ENCODE results near the gene SBF2. TPM values are rescaled to one million over a fixed set of nuclear protein-coding genes. Genes with fewer than 3 reads are reported as not detected.
"Not testable (repeated sequence)": the region's sequence is repeated elsewhere in the genome, so short reads cannot be mapped to it uniquely, and the experiment has no call there.

SBF2 gene
- total RNA-seq, 1 donor from 2014 or later, result 6.1 TPM

DNA sequence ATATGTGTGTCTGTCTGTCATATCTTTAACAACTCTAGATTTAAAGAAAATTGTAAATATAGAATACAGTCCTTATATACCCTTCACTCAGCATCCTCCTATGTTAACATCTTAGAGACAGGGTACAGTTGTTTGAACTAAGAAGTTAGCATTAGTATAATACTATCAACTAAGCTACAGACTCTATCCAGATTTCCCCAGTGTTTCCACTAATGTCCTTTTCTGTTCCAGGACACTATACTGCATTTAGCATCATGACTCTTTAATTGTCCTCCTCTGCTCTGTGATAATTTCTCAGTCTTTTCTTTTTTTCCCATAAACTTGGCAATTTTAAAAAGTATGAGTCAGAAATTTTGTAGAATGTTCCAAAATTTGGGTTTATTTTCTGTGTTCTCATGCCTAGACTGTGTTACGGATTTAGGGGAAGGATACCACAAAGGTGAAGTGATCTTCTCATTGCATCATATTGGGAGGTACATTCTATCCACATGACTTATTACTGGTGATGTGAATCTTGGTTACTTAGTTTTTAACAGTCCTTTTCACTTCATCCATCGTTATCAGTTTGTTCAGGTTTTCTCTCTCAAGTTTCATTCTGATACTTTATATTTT, 168.4 kb downstream of the SBF2 start:
- intact Hi-C loops (cut with micrococcal nuclease), result no loop called here

- intact Hi-C loops (cut with micrococcal nuclease), result no loop called here
These were observed 171.5 kb downstream of the SBF2 start for GRCh38 chr11:10122326-10123197.

- intact Hi-C loops (cut with micrococcal nuclease), result no loop called here
These were observed 175.2 kb downstream of the SBF2 start for GRCh38 chr11:10118865-10119264.

DNA sequence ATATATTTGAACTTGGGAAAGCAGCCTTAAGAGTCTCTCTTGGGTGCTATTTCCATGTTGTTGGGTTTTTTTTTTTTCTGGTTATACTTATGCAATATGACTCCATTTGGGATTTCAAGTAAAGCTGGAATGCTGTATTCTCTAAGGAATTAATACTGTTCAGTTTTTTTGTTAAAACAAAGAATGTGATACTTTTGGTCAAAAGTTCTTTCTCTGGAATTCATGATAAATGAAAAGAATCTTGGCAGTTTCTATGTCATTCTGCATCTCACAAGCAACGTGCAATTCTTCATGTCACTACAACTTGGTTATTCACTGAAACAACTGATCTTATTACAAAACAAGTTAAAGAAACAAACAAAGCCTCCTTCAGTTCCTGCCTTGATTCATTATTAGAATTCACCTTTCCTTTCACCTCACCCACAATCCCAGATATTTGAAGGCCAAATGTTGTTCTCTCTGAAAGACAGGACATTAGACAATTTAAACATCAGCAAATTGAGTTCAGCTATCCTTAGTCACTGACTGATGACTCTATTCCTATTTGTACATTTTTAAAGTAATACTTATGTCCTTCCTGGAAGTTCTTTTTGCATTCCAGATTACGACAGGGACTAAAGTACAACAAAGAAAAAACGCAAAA, 176.2 kb downstream of the SBF2 start:
- intact Hi-C loops (cut with micrococcal nuclease), result no loop called here

- intact Hi-C loops (cut with micrococcal nuclease), result no loop called here
These were observed 177.4 kb downstream of the SBF2 start for GRCh38 chr11:10116588-10116987.

DNA sequence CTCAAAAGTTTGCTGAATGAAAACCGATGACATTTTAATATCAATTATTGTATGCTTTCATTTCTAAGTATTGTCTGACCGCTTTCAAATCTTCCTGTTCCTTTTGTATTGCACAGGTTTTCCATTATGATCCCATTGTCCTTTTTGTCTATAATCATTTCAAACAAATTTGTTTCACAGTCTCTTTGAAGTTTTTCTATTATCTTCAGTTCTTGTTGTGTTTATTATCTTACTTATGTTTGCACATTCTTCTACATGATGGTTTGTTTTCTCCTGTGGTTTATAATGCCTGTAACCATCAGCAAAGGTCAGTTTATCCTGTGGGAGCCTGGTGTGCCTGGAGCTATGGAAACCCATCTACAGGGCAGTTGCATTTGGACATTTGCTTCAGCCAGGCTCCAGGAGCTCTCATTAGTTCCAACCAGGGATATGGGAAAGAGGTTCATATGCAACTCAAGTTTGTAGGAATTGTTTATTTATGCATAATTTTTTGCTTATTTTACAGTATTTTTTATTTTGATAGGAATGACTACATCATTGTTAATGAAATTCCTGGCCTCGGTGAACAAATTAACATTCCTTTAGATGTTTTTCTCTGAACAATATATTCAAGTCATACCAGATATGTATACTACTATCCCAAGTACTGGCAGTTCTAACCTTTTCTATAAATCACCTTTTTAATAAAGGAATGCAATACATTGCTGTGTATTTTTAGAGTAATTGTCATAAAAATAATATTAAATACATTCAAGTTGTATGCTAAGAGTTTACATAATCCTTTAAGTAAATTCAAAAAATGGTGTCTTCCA, 179.2 kb downstream of the SBF2 start:
- intact Hi-C loops (cut with micrococcal nuclease), result no loop called here

DNA sequence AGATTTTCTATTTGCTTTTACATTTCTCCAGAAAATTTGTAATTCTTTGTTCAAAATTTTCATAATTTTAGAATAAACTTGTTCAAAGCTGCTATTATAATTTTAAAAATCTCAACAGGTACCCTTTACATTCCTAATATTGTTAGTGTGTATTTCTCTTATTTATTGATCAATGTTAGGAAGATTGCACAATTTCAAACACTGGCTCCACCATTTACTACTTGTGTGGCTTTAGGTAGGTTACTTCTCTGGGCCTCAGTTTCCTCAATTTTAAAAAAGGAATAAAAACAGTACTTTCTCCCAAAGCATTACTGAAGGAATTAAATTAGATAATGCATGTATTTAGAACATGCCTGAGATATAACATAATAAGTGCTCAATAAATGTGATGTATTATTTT, 180.2 kb downstream of the SBF2 start:
- intact Hi-C loops (cut with micrococcal nuclease), result no loop called here

DNA sequence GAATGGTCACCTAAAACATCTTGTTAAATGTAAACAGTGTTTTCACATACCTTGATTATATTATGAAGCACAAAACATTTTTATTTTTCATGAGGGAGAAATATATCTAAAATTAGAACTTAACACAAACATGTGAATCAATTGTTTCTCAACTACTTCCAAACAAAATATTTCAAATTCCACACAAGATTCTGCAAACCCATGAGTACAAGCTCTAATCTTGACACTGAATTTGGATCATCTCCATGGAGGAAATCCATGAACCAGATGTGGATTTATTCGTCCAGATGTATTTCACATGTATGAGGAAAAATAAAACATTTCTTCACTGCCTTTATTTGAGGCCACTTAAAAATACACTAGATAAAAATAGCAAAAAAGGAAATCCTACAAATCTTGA, 184.2 kb downstream of the SBF2 start:
- intact Hi-C loops (cut with micrococcal nuclease), result no loop called here

DNA sequence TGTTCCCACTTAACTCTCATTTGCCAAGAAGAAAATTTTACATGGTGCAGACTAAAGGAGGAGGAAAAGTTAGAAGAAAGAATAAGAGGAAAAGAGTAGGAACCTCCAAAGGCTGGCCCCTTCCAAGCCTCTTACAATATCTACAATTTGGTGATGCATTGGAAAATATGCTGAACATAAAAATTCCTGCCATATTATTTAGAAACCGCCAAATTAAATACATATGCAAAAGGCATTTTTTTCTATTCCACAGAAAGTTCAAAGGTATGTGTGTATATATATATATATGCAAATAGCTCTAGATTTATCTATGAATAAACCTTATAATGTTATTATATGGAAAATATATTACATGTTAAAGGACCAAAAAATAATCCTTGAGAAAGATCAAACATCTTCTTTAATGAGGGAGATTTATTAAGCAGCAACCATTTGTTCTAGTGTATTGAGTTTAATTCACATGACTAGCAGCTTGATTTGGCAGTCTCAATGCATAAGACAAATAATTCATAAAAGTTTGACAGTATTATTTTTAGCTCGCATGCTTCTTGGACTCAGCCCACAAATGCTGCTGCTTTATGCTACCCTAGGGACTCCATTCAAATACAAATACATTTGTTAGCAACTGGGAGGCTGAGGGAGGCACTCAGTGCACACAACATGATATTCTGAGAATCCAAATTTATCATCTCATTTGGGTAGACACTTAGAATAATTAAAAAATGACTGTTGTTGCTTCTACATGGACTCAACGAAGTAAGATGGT, 184.9 kb downstream of the SBF2 start:
- intact Hi-C loops (cut with micrococcal nuclease), result no loop called here

GRCh38 chr11:10107497-10107896, 186.5 kb downstream of the SBF2 start:
- intact Hi-C loops (cut with micrococcal nuclease), result no loop called here

DNA sequence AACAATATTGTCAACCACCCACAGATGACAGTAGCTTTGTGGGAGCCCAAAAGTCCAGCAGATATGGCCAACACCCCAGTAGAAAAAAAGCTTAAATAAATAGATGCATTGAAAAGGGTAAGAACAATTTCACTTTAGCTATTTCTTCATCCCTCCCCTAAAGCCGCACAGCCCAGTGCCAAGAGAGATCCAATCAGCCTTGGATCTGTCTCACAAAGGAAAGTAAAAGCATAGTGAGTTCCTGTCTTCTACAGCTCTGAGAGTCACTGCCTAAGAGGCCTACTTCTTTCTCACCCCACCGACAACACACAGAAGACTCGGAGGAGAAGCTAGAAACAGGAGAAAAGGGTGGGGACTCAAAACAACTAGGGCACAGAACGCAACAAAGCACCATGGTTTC, 196.4 kb downstream of the SBF2 start:
- intact Hi-C loops (cut with micrococcal nuclease), result no loop called here

DNA sequence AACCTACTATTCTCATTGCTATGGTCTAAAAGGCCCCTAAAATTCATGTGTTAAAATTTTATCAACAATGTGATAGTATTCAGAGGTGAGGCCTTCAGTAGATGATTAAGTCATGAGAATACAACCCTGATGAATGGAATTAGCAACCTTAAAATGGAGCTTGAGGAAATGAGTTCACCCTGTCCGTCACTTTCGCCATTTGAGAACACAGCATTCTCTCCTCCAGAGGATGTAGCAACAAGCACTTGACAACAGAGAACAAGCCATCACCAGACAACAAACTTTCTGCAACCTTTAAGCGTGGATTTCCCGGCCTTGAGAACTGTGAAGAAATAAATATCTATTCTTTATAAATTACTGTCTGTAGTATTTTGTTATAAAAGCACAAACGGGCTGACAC, 197.0 kb downstream of the SBF2 start:
- intact Hi-C loops (cut with micrococcal nuclease), result no loop called here

DNA sequence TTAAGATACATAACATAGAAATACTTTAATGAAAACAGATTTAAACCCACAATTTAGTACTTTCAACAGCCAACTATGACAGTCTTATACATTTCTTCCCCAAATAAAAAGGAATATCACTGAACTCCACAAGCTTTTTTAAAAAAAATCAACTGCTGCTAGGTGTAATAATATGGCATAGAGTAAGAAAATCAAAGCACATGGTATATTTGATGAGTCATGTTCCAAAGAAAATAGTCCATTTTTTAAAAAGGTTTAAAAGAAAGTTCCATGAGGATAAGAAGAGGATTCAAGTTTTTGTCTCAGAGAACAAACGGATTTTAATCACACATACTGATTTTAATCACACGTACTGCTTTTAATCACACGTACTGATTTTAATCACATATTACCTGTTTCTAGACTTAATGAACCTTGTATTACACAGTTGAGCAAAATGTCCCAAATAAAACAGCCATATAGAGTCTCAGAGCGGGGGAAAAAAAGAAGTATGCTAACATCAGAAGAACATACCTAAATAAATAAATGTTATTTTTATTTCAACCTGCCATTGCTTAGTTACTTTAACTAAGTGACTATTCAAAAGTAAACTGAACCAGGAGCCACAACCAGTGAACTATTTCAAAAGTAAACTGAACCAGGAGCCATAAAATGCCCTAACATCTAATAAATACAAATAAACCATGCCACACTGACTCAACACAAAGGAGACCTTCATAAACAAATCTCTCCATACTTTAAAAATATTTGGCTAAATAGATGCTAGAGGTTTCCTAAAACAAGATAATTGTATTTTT, 198.4 kb downstream of the SBF2 start:
- intact Hi-C loops (cut with micrococcal nuclease), result no loop called here

DNA sequence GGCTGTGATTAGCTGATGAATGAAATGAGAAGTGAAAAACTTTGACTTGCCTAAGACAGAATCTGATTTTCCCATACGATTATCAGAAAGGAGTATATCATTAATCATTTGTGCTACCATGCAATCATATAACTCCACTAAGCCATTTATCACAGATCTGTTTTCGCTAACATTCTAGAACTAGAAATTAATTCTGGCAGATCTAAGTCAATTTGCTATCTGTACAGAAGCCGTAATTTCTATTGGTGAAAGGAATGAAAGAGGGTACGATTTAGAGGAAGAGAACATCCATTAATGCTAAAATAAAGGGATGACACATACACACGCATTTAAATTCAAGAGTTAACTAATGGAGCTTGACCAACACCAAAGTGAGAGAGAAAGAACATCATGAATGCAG, 201.6 kb downstream of the SBF2 start:
- intact Hi-C loops (cut with micrococcal nuclease), result no loop called here

GRCh38 chr11:10091314-10092045, 202.5 kb downstream of the SBF2 start:
- intact Hi-C loops (cut with micrococcal nuclease), result no loop called here

DNA sequence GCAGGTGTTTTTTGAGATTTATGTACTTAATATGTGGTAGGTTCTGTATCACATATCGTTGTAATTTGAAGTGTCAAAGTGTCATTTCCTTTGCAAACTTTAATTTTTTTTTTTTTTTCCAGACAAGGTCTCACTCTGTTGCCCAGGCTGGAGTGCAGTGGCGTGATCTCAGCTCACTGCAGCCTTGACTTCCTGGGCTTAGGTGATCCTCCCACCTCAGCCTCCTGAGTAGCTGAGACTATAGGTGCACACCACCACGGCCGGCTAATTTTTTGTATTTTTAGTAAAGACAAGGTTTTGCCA, 206.1 kb downstream of the SBF2 start:
- intact Hi-C loops (cut with micrococcal nuclease), result not testable (repeated sequence)

- intact Hi-C loops (cut with micrococcal nuclease), result no loop called here
These were observed 206.7 kb downstream of the SBF2 start for GRCh38 chr11:10087186-10087922.

DNA sequence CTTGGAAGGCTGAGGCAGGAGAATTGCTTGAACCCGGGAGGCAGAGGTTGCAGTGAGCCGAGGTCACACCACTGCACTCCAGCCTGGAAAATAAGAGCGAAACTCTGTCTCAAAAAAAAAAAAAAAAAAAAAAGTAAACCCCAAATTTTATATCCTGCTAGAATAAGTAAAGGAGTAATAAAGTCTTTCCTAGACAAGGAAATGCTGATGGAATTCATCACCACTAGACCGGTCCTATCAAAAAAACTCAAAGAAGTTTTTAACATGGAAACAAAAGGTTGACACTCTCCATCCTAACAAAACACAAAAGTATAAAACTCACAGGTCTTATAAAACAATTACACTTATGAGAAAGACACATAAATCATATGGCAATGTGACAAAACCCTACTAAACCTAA, 213.9 kb downstream of the SBF2 start:
- intact Hi-C loops (cut with micrococcal nuclease), result no loop called here

All from T-helper 1 cell treated with Interleukin-12 subunit alpha and Interleukin-12 subunit beta and Interleukin-4 antibody, amounts not matched to agents 30 ng/mL and 1 ng/mL, for 36 hours (primary cell).